ENCODE measurements around the gene SLC9A9. TPM values are rescaled to one million over a fixed set of nuclear protein-coding genes. Genes with fewer than 3 reads are reported as not detected.
A peak's percentile ranks its signal among the peaks of the same experiment; 100 is the strongest.

The SLC9A9 gene
- total RNA-seq, 1 experiment from 2014 or later = 1.4 TPM

DNA sequence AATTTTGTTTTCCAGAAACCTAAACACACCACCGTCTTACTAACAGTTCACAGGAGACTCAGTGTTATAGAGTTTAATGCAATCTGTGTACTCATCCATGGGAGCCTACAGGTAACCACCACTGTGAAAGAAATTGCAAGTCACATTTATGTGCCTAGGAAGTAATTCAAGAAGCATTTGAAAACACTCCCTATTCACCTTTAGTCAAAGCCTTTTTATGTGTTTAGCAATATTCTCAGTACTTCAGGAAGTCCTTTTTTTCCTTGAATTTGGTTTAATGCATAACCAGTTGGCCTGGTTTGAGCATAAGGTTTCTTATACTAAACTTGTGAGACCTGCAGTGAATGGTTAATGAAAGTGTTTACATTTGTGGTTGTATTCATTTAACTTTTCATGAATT, 382.6 kb downstream of the SLC9A9 start:
- POLR2A ChIA-PET (ENCODE audit: low non-redundant PET) = no interaction called here
- intact Hi-C loops (cut with micrococcal nuclease; ENCODE audit: unreplicated experiment) = no loop called here
- DNase-seq (ENCODE audit: low spot score) = no peak
- no TSS peak for BruUV-seq (replicated peaks)
- no peak for TF ChIP-seq EZH2 (IDR thresholded peaks at IDR 0.05; ENCODE audit: borderline replicate concordance, low read depth, low read length, poor library complexity, severe bottlenecking)
- TF ChIP-seq, protein P1, sequence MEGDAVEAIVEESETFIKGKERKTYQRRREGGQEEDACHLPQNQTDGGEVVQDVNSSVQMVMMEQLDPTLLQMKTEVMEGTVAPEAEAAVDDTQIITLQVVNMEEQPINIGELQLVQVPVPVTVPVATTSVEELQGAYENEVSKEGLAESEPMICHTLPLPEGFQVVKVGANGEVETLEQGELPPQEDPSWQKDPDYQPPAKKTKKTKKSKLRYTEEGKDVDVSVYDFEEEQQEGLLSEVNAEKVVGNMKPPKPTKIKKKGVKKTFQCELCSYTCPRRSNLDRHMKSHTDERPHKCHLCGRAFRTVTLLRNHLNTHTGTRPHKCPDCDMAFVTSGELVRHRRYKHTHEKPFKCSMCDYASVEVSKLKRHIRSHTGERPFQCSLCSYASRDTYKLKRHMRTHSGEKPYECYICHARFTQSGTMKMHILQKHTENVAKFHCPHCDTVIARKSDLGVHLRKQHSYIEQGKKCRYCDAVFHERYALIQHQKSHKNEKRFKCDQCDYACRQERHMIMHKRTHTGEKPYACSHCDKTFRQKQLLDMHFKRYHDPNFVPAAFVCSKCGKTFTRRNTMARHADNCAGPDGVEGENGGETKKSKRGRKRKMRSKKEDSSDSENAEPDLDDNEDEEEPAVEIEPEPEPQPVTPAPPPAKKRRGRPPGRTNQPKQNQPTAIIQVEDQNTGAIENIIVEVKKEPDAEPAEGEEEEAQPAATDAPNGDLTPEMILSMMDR (conservative IDR thresholded peaks at IDR 0.05; ENCODE audit: low read depth, low read length) = no peak
- Histone ChIP-seq H3K4me3 (ENCODE audit: low read depth, low read length, poor library complexity, severe bottlenecking) (no peak overlapping the region), H3K9me3 (ENCODE audit: low read depth, low read length, poor library complexity, severe bottlenecking) (no peaks in the 10 kb centered on the region), H3K4me1 (ENCODE audit: insufficient read depth, low read length, poor library complexity, severe bottlenecking) (no peaks in the 10 kb centered on the region), H3K27ac (ENCODE audit: low read depth, low read length, poor library complexity, severe bottlenecking) (no peak overlapping the region), H3K27me3 (replicated peaks; ENCODE audit: insufficient read depth, low read depth, low read length, poor library complexity) (no peaks in the 10 kb centered on the region), H3K36me3 (ENCODE audit: insufficient read depth, low read length, poor library complexity, severe bottlenecking) (no peaks in the 10 kb centered on the region)
- CTCF ChIA-PET = no interaction called here

DNA sequence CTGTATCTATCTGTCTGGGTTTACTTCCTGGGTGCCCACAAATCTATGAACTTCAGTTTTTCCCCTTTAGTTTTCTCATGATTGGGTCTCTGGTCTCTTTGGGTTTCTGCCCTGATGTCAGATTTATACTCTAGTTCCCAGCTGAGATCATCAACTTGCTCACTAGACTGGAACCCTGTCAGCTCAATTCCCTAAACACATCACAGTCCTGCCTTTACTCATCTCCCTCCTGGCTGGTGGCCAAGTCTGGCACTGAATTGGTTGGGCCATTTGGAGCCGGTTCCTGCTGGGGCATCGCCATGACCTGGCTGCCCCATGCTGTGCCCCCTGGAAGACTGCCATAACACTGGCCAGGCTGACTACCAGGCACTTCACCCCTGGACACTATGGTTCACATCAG, 383.4 kb downstream of the SLC9A9 start:
- no TSS peak for BruUV-seq (replicated peaks)
- Histone ChIP-seq H3K9me3 (ENCODE audit: low read depth, low read length, poor library complexity, severe bottlenecking) (no peaks in the 10 kb centered on the region), H3K4me3 (ENCODE audit: low read depth, low read length, poor library complexity, severe bottlenecking) (no peak overlapping the region), H3K27me3 (replicated peaks; ENCODE audit: insufficient read depth, low read depth, low read length, poor library complexity) (no peaks in the 10 kb centered on the region), H3K36me3 (ENCODE audit: insufficient read depth, low read length, poor library complexity, severe bottlenecking) (no peaks in the 10 kb centered on the region), H3K27ac (ENCODE audit: low read depth, low read length, poor library complexity, severe bottlenecking) (no peak overlapping the region), H3K4me1 (ENCODE audit: insufficient read depth, low read length, poor library complexity, severe bottlenecking) (no peaks in the 10 kb centered on the region)
- POLR2A ChIA-PET (ENCODE audit: low non-redundant PET) = no interaction called here
- CTCF ChIA-PET = no interaction called here
- peak; percentile 41 for DNase-seq (ENCODE audit: low spot score)
- no peak for TF ChIP-seq EZH2 (IDR thresholded peaks at IDR 0.05; ENCODE audit: borderline replicate concordance, low read depth, low read length, poor library complexity, severe bottlenecking)
- TF ChIP-seq, protein P1 (conservative IDR thresholded peaks at IDR 0.05; ENCODE audit: low read depth, low read length) = no peak
- intact Hi-C loops (cut with micrococcal nuclease; ENCODE audit: unreplicated experiment) = no loop called here

DNA sequence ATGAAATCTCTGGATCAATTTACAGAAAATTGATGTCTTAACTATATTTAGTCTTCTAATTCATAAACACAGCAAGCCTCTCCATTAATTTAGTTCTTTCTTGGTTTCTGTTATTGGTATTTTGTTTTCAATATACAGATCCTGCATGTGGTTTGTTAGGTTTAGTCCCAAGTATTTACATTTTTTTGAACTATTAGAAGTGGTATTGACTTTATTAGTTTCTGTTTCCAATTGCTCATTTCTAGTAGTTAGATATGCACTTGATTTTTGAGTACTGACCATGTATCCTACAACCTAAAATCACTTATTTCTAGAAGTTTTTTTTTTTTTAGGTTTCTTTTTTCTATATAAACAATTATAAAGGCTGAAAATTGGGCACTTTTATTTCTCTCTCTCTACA, 392.8 kb downstream of the SLC9A9 start:
- CTCF ChIA-PET = no interaction called here
- POLR2A ChIA-PET (ENCODE audit: low non-redundant PET) = no interaction called here

More for the DNA sequence above, 392.8 kb downstream of the SLC9A9 start:
- no peak for DNase-seq (ENCODE audit: low spot score)
- Histone ChIP-seq H3K27ac (ENCODE audit: low read depth, low read length, poor library complexity, severe bottlenecking) (no peak overlapping the region), H3K4me3 (ENCODE audit: low read depth, low read length, poor library complexity, severe bottlenecking) (no peak overlapping the region), H3K4me1 (ENCODE audit: insufficient read depth, low read length, poor library complexity, severe bottlenecking) (no peaks in the 10 kb centered on the region), H3K9me3 (ENCODE audit: low read depth, low read length, poor library complexity, severe bottlenecking) (no peaks in the 10 kb centered on the region), H3K36me3 (ENCODE audit: insufficient read depth, low read length, poor library complexity, severe bottlenecking) (no peaks in the 10 kb centered on the region), H3K27me3 (replicated peaks; ENCODE audit: insufficient read depth, low read depth, low read length, poor library complexity) (no peaks in the 10 kb centered on the region)
- intact Hi-C loops (cut with micrococcal nuclease; ENCODE audit: unreplicated experiment) = no loop called here
- TF ChIP-seq, protein P1 (conservative IDR thresholded peaks at IDR 0.05; ENCODE audit: low read depth, low read length) = no peak
- no peak for TF ChIP-seq EZH2 (IDR thresholded peaks at IDR 0.05; ENCODE audit: borderline replicate concordance, low read depth, low read length, poor library complexity, severe bottlenecking)
- no TSS peak for BruUV-seq (replicated peaks)
